Activated CD8-positive, alpha-beta T cell treated with anti-CD3 and anti-CD28 coated beads, Interleukin-2, amount 10 ng/mL, durations not matched to agents 7 days and 5 days (primary cell): ENCODE data around the gene NTN4. TPM values are rescaled to one million over a fixed set of nuclear protein-coding genes. Genes with fewer than 3 reads are reported as not detected.
"Not testable (repeated sequence)": the region's sequence is repeated elsewhere in the genome, so short reads cannot be mapped to it uniquely, and the experiment has no call there.

Experiments used
- ATAC-seq: fragments of 150-1000 bp; cut with Tn5 transposase; one replicate; pipeline ENCODE4 v1.10.0; 2021; ENCODE audit warnings: moderate library complexity
- CTCF ChIA-PET: fragments of 350-600 bp; sonication (Branson Sonifier 250); formaldehyde crosslinking; loops from one replicate; lab custom pipeline; 2021; ENCODE audit warnings: antibody characterized with exemption; lab: Charles Lee
- POLR2A ChIA-PET: fragments of 350-600 bp; sonication (Branson Sonifier 250); formaldehyde crosslinking; loops from one replicate; lab custom pipeline; 2021; ENCODE audit warnings: antibody characterized with exemption; lab: Charles Lee
- DNase-seq: peaks from one replicate; pipeline ENCODE4 v3.0.0-alpha.2; 2020
- H3K27ac Mint-ChIP-seq: one replicate; pipeline ENCODE4 v1.8.0; 2021; ENCODE audit warnings: mild to moderate bottlenecking, mixed read lengths
- H3K27me3 Mint-ChIP-seq: one replicate; pipeline ENCODE4 v1.8.0; 2021; ENCODE audit warnings: low read depth, mixed read lengths
- H3K36me3 Mint-ChIP-seq: one replicate; pipeline ENCODE4 v1.8.0; 2021; ENCODE audit warnings: low read depth, mixed read lengths
- H3K4me1 Mint-ChIP-seq: one replicate; pipeline ENCODE4 v1.8.0; 2021; ENCODE audit warnings: low read depth, mixed read lengths
- H3K4me3 Mint-ChIP-seq: one replicate; pipeline ENCODE4 v1.8.0; 2021; ENCODE audit warnings: mild to moderate bottlenecking, mixed read lengths
- H3K9me3 Mint-ChIP-seq: one replicate; pipeline ENCODE4 v1.8.0; 2022; ENCODE audit warnings: mixed read lengths; ENCODE audit not compliant: insufficient read depth
- total RNA-seq, 2 experiments: library from RNA; stranded (reverse); gene quantifications; one replicate each; pipeline ENCODE4 v1.2.3, GENCODE V29; 2021

Gene NTN4
- total RNA-seq, 2 experiments from 2014 or later = not detected

DNA sequence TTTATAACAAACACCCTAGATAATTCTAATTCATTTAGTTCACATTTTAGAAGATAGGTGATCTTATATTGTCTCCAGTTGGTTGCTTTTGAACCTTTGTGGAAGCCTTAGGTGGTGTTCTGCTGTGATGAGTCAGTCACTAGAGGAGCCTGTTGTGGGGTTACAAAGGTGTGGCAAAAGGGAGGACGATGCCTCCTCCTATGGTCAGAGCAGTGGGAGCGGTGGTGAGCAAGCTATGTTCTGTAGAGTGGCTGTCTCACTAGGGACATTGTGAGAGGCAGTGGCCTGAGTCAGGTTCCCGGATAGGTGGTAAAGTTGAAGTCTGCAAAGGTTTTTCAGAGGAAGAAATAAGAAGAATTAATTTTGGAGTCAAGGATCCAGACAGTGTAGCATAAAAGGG is 167.7 kb downstream of the NTN4 start:
- no peak overlapping the region for H3K4me3 Mint-ChIP-seq
- no peak for DNase-seq
- no peaks in the 10 kb centered on the region for H3K9me3 Mint-ChIP-seq
- no peak overlapping the region for H3K27ac Mint-ChIP-seq
- H3K36me3 Mint-ChIP-seq = no peaks in the 10 kb centered on the region
- no peaks in the 10 kb centered on the region for H3K4me1 Mint-ChIP-seq
- ATAC-seq = no peak
- CTCF ChIA-PET = no interaction called here
- POLR2A ChIA-PET = no interaction called here
- H3K27me3 Mint-ChIP-seq = no peaks in the 10 kb centered on the region

- Mint-ChIP-seq H3K4me1 (no peaks in the 10 kb centered on the region), H3K9me3 (no peaks in the 10 kb centered on the region), H3K4me3 (no peak overlapping the region), H3K36me3 (no peaks in the 10 kb centered on the region), H3K27me3 (no peaks in the 10 kb centered on the region), H3K27ac (no peak overlapping the region)
- ChIA-PET POLR2A (no interaction called here), CTCF (no interaction called here)
- ATAC-seq (no peak), DNase-seq (no peak)
These were observed 168.8 kb downstream of the NTN4 start for GRCh38 chr12:95621725-95622124.

- H3K27ac Mint-ChIP-seq = no peak overlapping the region
- H3K36me3 Mint-ChIP-seq = no peaks in the 10 kb centered on the region
- H3K27me3 Mint-ChIP-seq = no peaks in the 10 kb centered on the region
- DNase-seq (no peak), ATAC-seq (no peak)
- H3K4me1 Mint-ChIP-seq = no peaks in the 10 kb centered on the region
- no peak overlapping the region for H3K4me3 Mint-ChIP-seq
- CTCF ChIA-PET = no interaction called here
- POLR2A ChIA-PET = no interaction called here
- H3K9me3 Mint-ChIP-seq = no peaks in the 10 kb centered on the region
These were observed 170.4 kb downstream of the NTN4 start for GRCh38 chr12:95620171-95620570.

GRCh38 chr12:95616470-95616869 is 174.1 kb downstream of the NTN4 start:
- H3K4me3 Mint-ChIP-seq, POLR2A ChIA-PET, H3K27ac Mint-ChIP-seq, H3K4me1 Mint-ChIP-seq, ATAC-seq, DNase-seq, H3K9me3 Mint-ChIP-seq, CTCF ChIA-PET, H3K36me3 Mint-ChIP-seq, H3K27me3 Mint-ChIP-seq: not testable (repeated sequence)

- Mint-ChIP-seq H3K4me1 (no peaks in the 10 kb centered on the region), H3K27ac (no peak overlapping the region), H3K27me3 (no peaks in the 10 kb centered on the region), H3K36me3 (no peaks in the 10 kb centered on the region), H3K9me3 (no peaks in the 10 kb centered on the region), H3K4me3 (no peak overlapping the region)
- CTCF ChIA-PET = no interaction called here
- ATAC-seq (no peak), DNase-seq (no peak)
- POLR2A ChIA-PET = no interaction called here
These were observed 174.8 kb downstream of the NTN4 start for GRCh38 chr12:95615749-95616148.

DNA sequence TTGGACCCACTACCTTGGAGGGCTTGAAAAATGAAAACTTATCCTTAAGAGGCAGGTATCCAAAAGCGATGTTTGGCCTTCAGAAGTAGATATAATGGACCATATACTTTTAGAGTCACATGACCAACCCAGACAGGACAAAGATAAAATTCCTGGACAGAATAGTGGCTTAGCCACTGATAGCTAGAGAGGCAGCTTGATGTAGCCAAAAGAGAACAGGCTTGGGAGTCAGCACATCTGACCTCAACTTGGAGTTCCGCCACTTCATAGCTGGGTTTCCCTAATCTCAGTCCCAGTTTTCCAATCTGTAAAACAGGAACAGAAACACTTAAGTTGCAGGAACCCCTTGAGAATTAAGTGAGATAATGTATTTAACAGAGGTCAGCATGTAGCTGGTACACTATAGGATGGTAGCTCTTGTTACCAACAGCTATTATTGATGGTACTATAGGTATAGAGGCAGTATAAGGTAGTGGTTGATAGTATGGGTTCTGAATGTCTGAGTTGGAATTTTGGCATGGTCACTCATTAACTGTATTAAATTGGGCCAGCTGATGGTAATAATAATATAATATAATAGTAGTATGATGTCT is 176.1 kb downstream of the NTN4 start:
- no peak for DNase-seq
- ChIA-PET POLR2A (no interaction called here), CTCF (no interaction called here)
- Mint-ChIP-seq H3K9me3 (no peaks in the 10 kb centered on the region), H3K4me3 (no peak overlapping the region), H3K27me3 (no peaks in the 10 kb centered on the region), H3K27ac (no peak overlapping the region), H3K36me3 (no peaks in the 10 kb centered on the region), H3K4me1 (no peaks in the 10 kb centered on the region)
- ATAC-seq = no peak

GRCh38 chr12:95613021-95613420 is 177.5 kb downstream of the NTN4 start:
- ATAC-seq = no peak
- CTCF ChIA-PET = no interaction called here
- no peaks in the 10 kb centered on the region for H3K27me3 Mint-ChIP-seq
- no peak overlapping the region for H3K27ac Mint-ChIP-seq
- H3K9me3 Mint-ChIP-seq = no peaks in the 10 kb centered on the region
- H3K36me3 Mint-ChIP-seq = no peaks in the 10 kb centered on the region
- H3K4me1 Mint-ChIP-seq = no peaks in the 10 kb centered on the region
- no peak for DNase-seq
- POLR2A ChIA-PET = no interaction called here
- no peak overlapping the region for H3K4me3 Mint-ChIP-seq

- Mint-ChIP-seq H3K9me3 (no peaks in the 10 kb centered on the region), H3K36me3 (no peaks in the 10 kb centered on the region), H3K27me3 (no peaks in the 10 kb centered on the region), H3K4me1 (no peaks in the 10 kb centered on the region), H3K27ac (no peak overlapping the region), H3K4me3 (no peak overlapping the region)
- CTCF ChIA-PET = no interaction called here
- POLR2A ChIA-PET = no interaction called here
- DNase-seq = no peak
- ATAC-seq = no peak
These were observed 178.8 kb downstream of the NTN4 start for GRCh38 chr12:95611676-95612309.

GRCh38 chr12:95608252-95609033 is 182.1 kb downstream of the NTN4 start:
- ChIA-PET CTCF (no interaction called here), POLR2A (no interaction called here)
- no peaks in the 10 kb centered on the region for H3K27me3 Mint-ChIP-seq

More at GRCh38 chr12:95608252-95609033, 182.1 kb downstream of the NTN4 start:
- ATAC-seq (no peak), DNase-seq (no peak)
- no peaks in the 10 kb centered on the region for H3K36me3 Mint-ChIP-seq
- H3K4me1 Mint-ChIP-seq = no peaks in the 10 kb centered on the region
- H3K4me3 Mint-ChIP-seq = no peak overlapping the region
- H3K27ac Mint-ChIP-seq = no peak overlapping the region
- no peaks in the 10 kb centered on the region for H3K9me3 Mint-ChIP-seq

Other genes with a start within 250 kb of the NTN4 start
- gene USP44, start 239.3 kb downstream of the NTN4 start, total RNA-seq = 10 to 100 TPM; 17.1 to 18.9 TPM
- 10 to 100 TPM; 34.5 to 40.9 TPM for gene SNRPF, start 68.2 kb upstream of the NTN4 start, total RNA-seq
- not detected for gene CCDC38, start 151.8 kb upstream of the NTN4 start, total RNA-seq
- gene AMDHD1, start 152.6 kb upstream of the NTN4 start, total RNA-seq = 1 to 10 TPM; 1.3 to 1.6 TPM
- gene HAL, start 205.6 kb upstream of the NTN4 start, total RNA-seq = under 1 TPM; 0.63 to 0.74 TPM
- gene LTA4H, start 244.8 kb upstream of the NTN4 start, total RNA-seq = 10 to 100 TPM; 44.5 to 48.8 TPM